Body of pancreas (tissue), 4 donors: ENCODE measurements around the gene EEPD1.

Source experiments
- CTCF ChIP-seq, 7 experiments: fragments of 450-650 bp in 4 of 7; fragments of 200-600 bp in 3 of 7; sonication (generic) in 3 of 7; IDR thresholded peaks; one replicate each; pipeline ENCODE4 v1.5.1; 2016 to 2019; ENCODE audit warnings: antibody characterized with exemption in 7 of 7
- POLR2A ChIP-seq, 3 donors: fragments of 450-650 bp; IDR thresholded peaks; one replicate each; pipeline ENCODE4 v1.6.1; 2016; ENCODE audit warnings: antibody characterized with exemption in 3 of 3, mild to moderate bottlenecking in 2 of 3

- TF ChIP-seq CTCF (IDR thresholded peaks at IDR 0.05) (no peak), POLR2A (IDR thresholded peaks at IDR 0.05) (no peak)
Observed at GRCh38 chr7:36275735-36276284, 122.8 kb downstream of the EEPD1 start.
